ENCODE measurements around the gene GRIK2.

DNA sequence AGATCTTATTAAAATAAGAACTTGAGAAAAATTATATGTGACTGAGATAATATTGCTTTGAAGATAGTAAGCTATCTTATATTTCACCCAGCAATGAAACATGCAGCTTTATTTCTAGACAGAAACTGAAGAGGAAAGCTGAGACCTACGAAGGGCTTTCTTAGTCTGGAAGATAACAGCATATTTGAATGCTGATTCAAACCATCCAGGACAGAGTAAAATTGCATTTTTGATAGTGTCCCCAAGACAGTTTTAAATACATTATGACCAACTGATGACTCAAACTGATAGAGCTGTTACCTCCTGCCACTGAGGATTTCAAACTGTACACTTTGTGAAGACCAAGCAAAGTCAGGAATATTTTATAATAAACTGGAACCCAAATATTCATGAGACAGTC, 409.6 kb downstream of the GRIK2 start:
- TF ChIP-seq POLR2AphosphoS5 (IDR thresholded peaks at IDR 0.05; ENCODE audit: low read depth, low read length) (no peak), SIN3A (IDR thresholded peaks at IDR 0.05; ENCODE audit: borderline replicate concordance, insufficient read depth, low read length) (no peak)

Data from PFSK-1 (cell line).